ENCODE measurements around the gene ABHD5.

Gene ABHD5

GRCh38 chr3:43686700-43687498 is 3.8 kb upstream of the ABHD5 start:
- DNase-seq = no peak

GRCh38 chr3:43687499-43687811 is 3.3 kb upstream of the ABHD5 start:
- no peak for DNase-seq

GRCh38 chr3:43688245-43688650 is 2.5 kb upstream of the ABHD5 start:
- no peak for DNase-seq

- no peak for DNase-seq
Measured at GRCh38 chr3:43689166-43689565, 1.6 kb upstream of the ABHD5 start.

GRCh38 chr3:43689766-43690399 is 855 bp upstream of the ABHD5 start:
- DNase-seq = no peak

GRCh38 chr3:43691120-43691995 is 620 bp downstream of the ABHD5 start:
- peak; percentile 22 for DNase-seq

GRCh38 chr3:43692085-43692855 is 1.5 kb downstream of the ABHD5 start:
- DNase-seq = no peak

- DNase-seq = no peak
Measured at GRCh38 chr3:43692971-43693370, 2.2 kb downstream of the ABHD5 start.

- DNase-seq = no peak
Measured at GRCh38 chr3:43693594-43693993, 2.9 kb downstream of the ABHD5 start.

GRCh38 chr3:43695443-43695842 is 4.7 kb downstream of the ABHD5 start:
- no peak for DNase-seq

- DNase-seq = no peak
Measured at GRCh38 chr3:43695863-43696262, 5.1 kb downstream of the ABHD5 start.

- no peak for DNase-seq
Measured at GRCh38 chr3:43696441-43696840, 5.7 kb downstream of the ABHD5 start.

GRCh38 chr3:43696881-43697280 is 6.1 kb downstream of the ABHD5 start:
- DNase-seq = no peak

- DNase-seq = no peak
Measured at GRCh38 chr3:43699864-43700263, 9.1 kb downstream of the ABHD5 start.

- DNase-seq = no peak
Measured at GRCh38 chr3:43704697-43705096, 14.0 kb downstream of the ABHD5 start.

- DNase-seq = no peak
Measured at GRCh38 chr3:43706342-43706741, 15.6 kb downstream of the ABHD5 start.

- DNase-seq = no peak
Measured at GRCh38 chr3:43707266-43707665, 16.5 kb downstream of the ABHD5 start.

- DNase-seq = no peak
Measured at GRCh38 chr3:43707998-43708397, 17.3 kb downstream of the ABHD5 start.

GRCh38 chr3:43709022-43709421 is 18.3 kb downstream of the ABHD5 start:
- no peak for DNase-seq

- no peak for DNase-seq
Measured at GRCh38 chr3:43710607-43711006, 19.9 kb downstream of the ABHD5 start.

GRCh38 chr3:43718296-43718695 is 27.6 kb downstream of the ABHD5 start:
- no peak for DNase-seq

- no peak for DNase-seq
Measured at GRCh38 chr3:43723121-43723734, 32.5 kb downstream of the ABHD5 start.

- DNase-seq = no peak
Measured at GRCh38 chr3:43726521-43726920, 35.8 kb downstream of the ABHD5 start.

Measured in CD4-positive, alpha-beta T cell treated with Interleukin-15 for 1 hour (primary cell).